HepG2 (cell line): ENCODE measurements around the gene NUDT16. TPM values are rescaled to one million over a fixed set of nuclear protein-coding genes. Genes with fewer than 3 reads are reported as not detected.
A peak's percentile ranks its signal among the peaks of the same experiment; 100 is the strongest.

Experiments
- AGO1 ChIP-seq: fragments of 200-400 bp; formaldehyde crosslinking; IDR thresholded peaks from 2 replicates; pipeline ENCODE4 v1.6.1; 2017; ENCODE audit warnings: mild to moderate bottlenecking, low read depth, low read length, moderate library complexity; ENCODE audit not compliant: poor library complexity, severe bottlenecking
- CREM ChIP-seq, 2 experiments: sonication (generic) in 1 of 2; formaldehyde crosslinking in 1 of 2; IDR thresholded peaks; 2 replicates each; pipeline versions ENCODE4 v1.4.0 to v1.6.1; 2016 to 2020; ENCODE audit warnings: antibody characterized with exemption in 1 of 2, mild to moderate bottlenecking in 1 of 2, missing genetic modification reagents in 1 of 2
- ETV6 ChIP-seq: sonication (generic); formaldehyde crosslinking; conservative IDR thresholded peaks from 2 replicates; pipeline ENCODE4 v1.4.0; 2020; ENCODE audit warnings: missing genetic modification reagents
- FOXP1 ChIP-seq, 2 experiments: fragments of 450-650 bp in 1 of 2; IDR thresholded peaks; 2 replicates each; pipeline ENCODE4 v1.6.1; 2017 to 2018; ENCODE audit warnings: antibody characterized with exemption in 1 of 2
- HHEX ChIP-seq: IDR thresholded peaks from 2 replicates; pipeline ENCODE4 v1.6.1; 2016; ENCODE audit warnings: control low read depth
- HOMEZ ChIP-seq: IDR thresholded peaks from 2 replicates; pipeline ENCODE4 v1.6.1; 2016; ENCODE audit warnings: low read depth
- KDM3A ChIP-seq: IDR thresholded peaks from 2 replicates; pipeline ENCODE4 v1.6.1; 2018; ENCODE audit warnings: low read depth, missing compliant biosample characterization
- MLLT10 ChIP-seq: sonication (generic); formaldehyde crosslinking; IDR thresholded peaks from 2 replicates; pipeline ENCODE4 v1.4.0; 2020; ENCODE audit warnings: missing genetic modification reagents
- NCOA2 ChIP-seq: sonication (generic); formaldehyde crosslinking; IDR thresholded peaks from 2 replicates; pipeline ENCODE4 v1.8.0; 2022; ENCODE audit warnings: inconsistent platforms
- NFIB ChIP-seq: sonication (generic); formaldehyde crosslinking; IDR thresholded peaks from 2 replicates; pipeline ENCODE4 v1.9.0; 2021; ENCODE audit warnings: missing genetic modification reagents, mild to moderate bottlenecking, borderline replicate concordance
- RXRB ChIP-seq: IDR thresholded peaks from 2 replicates; pipeline ENCODE4 v1.6.1; 2016; ENCODE audit warnings: borderline replicate concordance, missing genetic modification reagents, missing compliant biosample characterization
- SAP130 ChIP-seq: IDR thresholded peaks from 2 replicates; pipeline ENCODE4 v1.6.1; 2016; ENCODE audit warnings: low read depth
- SOX13 ChIP-seq, 3 experiments: fragments of 450-650 bp in 1 of 3; sonication (generic) in 1 of 3; formaldehyde crosslinking in 1 of 3; IDR thresholded peaks in 2 of 3; conservative IDR thresholded peaks in 1 of 3; 2 replicates each; pipeline versions ENCODE4 v1.5.0 to v1.6.1; 2016 to 2020; ENCODE audit warnings: antibody characterized with exemption in 1 of 3, mild to moderate bottlenecking in 1 of 3, missing compliant biosample characterization in 1 of 3, missing genetic modification reagents in 1 of 3, moderate library complexity in 1 of 3
- SOX6 ChIP-seq, 2 experiments: fragments of 450-650 bp in 1 of 2; sonication (generic) in 1 of 2; formaldehyde crosslinking in 1 of 2; IDR thresholded peaks; 2 replicates each; pipeline versions ENCODE4 v1.4.0 to v1.6.1; 2017 to 2020; ENCODE audit warnings: antibody characterized with exemption in 1 of 2, mild to moderate bottlenecking in 1 of 2, missing genetic modification reagents in 1 of 2
- TBX3 ChIP-seq: fragments of 450-650 bp; IDR thresholded peaks from 2 replicates; pipeline ENCODE4 v1.6.1; 2017; ENCODE audit warnings: antibody characterized with exemption, mild to moderate bottlenecking, inconsistent platforms, borderline replicate concordance
- TSC22D2 ChIP-seq: sonication (generic); formaldehyde crosslinking; IDR thresholded peaks from 2 replicates; pipeline ENCODE4 v1.5.1; 2020; ENCODE audit warnings: missing genetic modification reagents, mild to moderate bottlenecking, borderline replicate concordance
- U2AF1 ChIP-seq: fragments of 200-400 bp; formaldehyde crosslinking; optimal IDR thresholded peaks from 2 replicates; pipeline ENCODE3; 2017; ENCODE audit warnings: mild to moderate bottlenecking, low read depth, low read length
- XBP1 ChIP-seq: sonication (generic); formaldehyde crosslinking; IDR thresholded peaks from 2 replicates; pipeline ENCODE4 v1.5.0; 2020; ENCODE audit warnings: missing genetic modification reagents
- ZFP36L2 ChIP-seq: sonication (generic); formaldehyde crosslinking; IDR thresholded peaks from 2 replicates; pipeline ENCODE4 v1.4.0; 2020; ENCODE audit warnings: missing genetic modification reagents
- ZKSCAN8 ChIP-seq: IDR thresholded peaks from 2 replicates; pipeline ENCODE4 v1.6.1; 2016; ENCODE audit warnings: borderline replicate concordance, missing genetic modification reagents, missing compliant biosample characterization
- ZNF282 ChIP-seq: fragments of 450-650 bp; IDR thresholded peaks from 2 replicates; pipeline ENCODE4 v1.6.1; 2018; ENCODE audit not compliant: partially characterized antibody
- ZNF34 ChIP-seq: sonication (generic); formaldehyde crosslinking; IDR thresholded peaks from 2 replicates; pipeline ENCODE4 v1.4.0; 2020; ENCODE audit warnings: mild to moderate bottlenecking, missing genetic modification reagents, borderline replicate concordance
- ZNF567 ChIP-seq: sonication (generic); formaldehyde crosslinking; IDR thresholded peaks from 2 replicates; pipeline ENCODE4 v1.8.1; 2023; ENCODE audit warnings: mild to moderate bottlenecking, missing genetic modification reagents, borderline replicate concordance
- ZNF710 ChIP-seq: sonication (generic); formaldehyde crosslinking; IDR thresholded peaks from 2 replicates; pipeline ENCODE4 v1.5.0; 2020; ENCODE audit warnings: mild to moderate bottlenecking, missing genetic modification reagents, borderline replicate concordance
- ZNF740 ChIP-seq: sonication (generic); formaldehyde crosslinking; IDR thresholded peaks from 2 replicates; pipeline ENCODE4 v1.4.0; 2020; ENCODE audit warnings: missing genetic modification reagents
- ZNF839 ChIP-seq: sonication (generic); formaldehyde crosslinking; IDR thresholded peaks from 2 replicates; pipeline ENCODE4 v1.4.0; 2020; ENCODE audit warnings: missing genetic modification reagents, mild to moderate bottlenecking, borderline replicate concordance
- polyA plus RNA-seq, 8 experiments: library from polyadenylated mRNA; depleted of rRNA in 3 of 8; stranded (reverse) in 7 of 8; unstranded in 1 of 8; fragments of >200 nt; fragmentation: Illumina TruSeq in 4 of 8; extraction: Trizol in 4 of 8; gene quantifications; 2 replicates each; pipeline versions ENCODE4 v1.2.1 to v1.2.3, GENCODE V29; 2011 to 2016; ENCODE audit warnings: low read depth in 4 of 8, missing spikeins in 1 of 8, mixed read lengths in 1 of 8; ENCODE audit not compliant: insufficient read depth in 1 of 8
- total RNA-seq, 5 experiments: library from RNA; depleted of rRNA; stranded (reverse); fragments of >200 nt; fragmentation: Illumina TruSeq; extraction: Trizol; gene quantifications; 2 replicates each; pipeline ENCODE4 v1.2.3, GENCODE V29; 2016; ENCODE audit warnings: low read depth in 1 of 5

NUDT16 gene
- total and polyA plus RNA-seq, 2 of the 13 experiments (the other 11 are each of a cell fraction or from before 2014, with no cell fraction given), result 5.4 to 14.8 TPM

GRCh38 chr3:131394400-131394799 is 12.8 kb downstream of the NUDT16 start (continued):
- TF ChIP-seq SOX6 (IDR thresholded peaks at IDR 0.05), result no peak
- TF ChIP-seq SOX6 (CRISPR knock-in tag; IDR thresholded peaks at IDR 0.05), result peak; percentile 44; the same call in 1 of the 2 replicates
- no peak for TF ChIP-seq U2AF1
- TF ChIP-seq SAP130 (CRISPR knock-in tag), result 0 out of 2 replicates have a peak, but pooled peaks have one; percentile 23
- no peak for TF ChIP-seq MLLT10 (CRISPR knock-in tag)
- no peak for TF ChIP-seq XBP1 (CRISPR knock-in tag)
- no peak for TF ChIP-seq FOXP1 (IDR thresholded peaks at IDR 0.05)
- TF ChIP-seq FOXP1 (CRISPR knock-in tag; IDR thresholded peaks at IDR 0.05), result peak; percentile 44; the same call in 1 of the 2 replicates
- peak; percentile 61; the same call in 1 of the 2 replicates for TF ChIP-seq TBX3
- no peak for TF ChIP-seq ZNF282
- TF ChIP-seq ZNF839, result no peak
- no peak for TF ChIP-seq ETV6 (CRISPR knock-in tag)
- no peak for TF ChIP-seq NFIB (CRISPR knock-in tag)
- no peak for TF ChIP-seq HOMEZ (CRISPR knock-in tag)
- no peak for TF ChIP-seq ZNF567 (CRISPR knock-in tag)
- no peak for TF ChIP-seq TSC22D2
- TF ChIP-seq ZKSCAN8 (CRISPR knock-in tag), result no peak
- TF ChIP-seq ZNF34 (CRISPR knock-in tag), result no peak
- TF ChIP-seq RXRB (CRISPR knock-in tag), result no peak
- TF ChIP-seq HHEX (CRISPR knock-in tag), result peak; percentile 84
- TF ChIP-seq AGO1, result no peak
- 0 out of 2 replicates have a peak, but pooled peaks have one; percentile 12 for TF ChIP-seq CREM (IDR thresholded peaks at IDR 0.05)
- TF ChIP-seq CREM (CRISPR knock-in tag; IDR thresholded peaks at IDR 0.05), result no peak
- no peak for TF ChIP-seq KDM3A
- no peak for TF ChIP-seq ZFP36L2
- TF ChIP-seq ZNF740, result no peak
- 0 out of 2 replicates have a peak, but pooled peaks have one; percentile 20 for TF ChIP-seq NCOA2 (CRISPR knock-in tag)
- TF ChIP-seq ZNF710 (CRISPR knock-in tag), result no peak
- TF ChIP-seq SOX13 (IDR thresholded peaks at IDR 0.05), result no peak
- TF ChIP-seq SOX13 (CRISPR knock-in tag; conservative IDR thresholded peaks at IDR 0.05 in 1 of 2, IDR thresholded peaks at IDR 0.05 in 1 of 2), result peak in 1 of 2 experiments; percentile 65; a peak in 2 of 4 replicates
